Activated CD4-positive, alpha-beta memory T cell treated with anti-CD3 and anti-CD28 coated beads for 36 hours (primary cell): ENCODE data around the gene SLC2A13. TPM values are rescaled to one million over a fixed set of nuclear protein-coding genes. Genes with fewer than 3 reads are reported as not detected.

Source experiments
- CTCF ChIA-PET: fragments of 350-600 bp; sonication (Branson Sonifier 250); formaldehyde crosslinking; loops from one replicate; lab custom pipeline; 2021; ENCODE audit warnings: antibody characterized with exemption, inconsistent platforms; lab: Charles Lee
- POLR2A ChIA-PET: fragments of 350-600 bp; sonication (Branson Sonifier 250); formaldehyde crosslinking; loops from one replicate; lab custom pipeline; 2021; ENCODE audit warnings: antibody characterized with exemption; lab: Charles Lee
- DNase-seq: peaks from one replicate; pipeline ENCODE4 v3.0.0-alpha.2; 2020
- H3K27ac Mint-ChIP-seq: one replicate; pipeline ENCODE4 v1.8.0; 2021; ENCODE audit warnings: mixed read lengths
- H3K27me3 Mint-ChIP-seq: one replicate; pipeline ENCODE4 v1.8.0; 2021; ENCODE audit warnings: mixed read lengths
- H3K36me3 Mint-ChIP-seq: one replicate; pipeline ENCODE4 v1.8.0; 2021; ENCODE audit warnings: mixed read lengths
- H3K4me1 Mint-ChIP-seq: one replicate; pipeline ENCODE4 v1.8.0; 2021; ENCODE audit warnings: low read depth, mixed read lengths
- H3K4me3 Mint-ChIP-seq: one replicate; pipeline ENCODE4 v1.8.0; 2021; ENCODE audit warnings: mild to moderate bottlenecking, mixed read lengths
- H3K9me3 Mint-ChIP-seq: one replicate; pipeline ENCODE4 v1.8.0; 2021; ENCODE audit warnings: mixed read lengths
- intact Hi-C: fragments of 100-400 bp; cut with micrococcal nuclease; formaldehyde crosslinking; loops from one replicate; pipeline ENCODE4 v1.15.1; 2023
- total RNA-seq, 2 experiments: library from RNA; stranded (reverse); gene quantifications; one replicate each; pipeline ENCODE4 v1.2.3, GENCODE V29; 2021

Gene SLC2A13
- total RNA-seq, 2 experiments from 2014 or later, result 3.4 to 3.8 TPM

- no peak overlapping the region for H3K4me3 Mint-ChIP-seq
- H3K27ac Mint-ChIP-seq, result no peak overlapping the region
- intact Hi-C loops, result no loop called here
- no peaks in the 10 kb centered on the region for H3K36me3 Mint-ChIP-seq
- H3K27me3 Mint-ChIP-seq, result no peaks in the 10 kb centered on the region
- ChIA-PET CTCF (interaction anchor here (1.0 to 5.6 kb wide), 2 partner anchors 93 to 299 kb away, joined by 4 to 93 read pairs; partner anchors contain the start of gene SLC2A13), POLR2A (no interaction called here)
- peaks cover 20% of the 10 kb centered on the region for H3K4me1 Mint-ChIP-seq
- no peak for DNase-seq
- no peaks in the 10 kb centered on the region for H3K9me3 Mint-ChIP-seq
Observed at GRCh38 chr12:40013292-40013691, 92.6 kb downstream of the SLC2A13 start.

DNA sequence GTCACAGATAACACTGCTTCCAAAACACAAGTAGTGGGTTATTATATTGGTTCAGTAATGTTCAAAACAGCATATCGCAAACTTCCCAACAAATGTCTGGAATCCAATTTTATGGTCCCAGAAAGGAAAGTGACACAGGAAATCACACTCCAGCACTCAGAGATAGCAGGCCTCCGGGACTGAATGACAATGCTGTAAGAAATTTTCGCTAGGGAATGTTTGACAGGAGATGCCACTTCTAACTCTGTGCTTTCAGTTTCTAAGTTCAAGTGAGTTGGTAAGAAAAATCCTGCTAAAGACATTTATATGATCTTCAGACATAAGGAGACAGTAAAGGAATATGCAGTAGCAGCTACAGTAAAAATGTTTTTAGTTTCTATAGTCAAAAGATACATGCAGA, 93.2 kb downstream of the SLC2A13 start:
- Mint-ChIP-seq H3K27me3 (no peaks in the 10 kb centered on the region), H3K36me3 (no peaks in the 10 kb centered on the region), H3K9me3 (no peaks in the 10 kb centered on the region), H3K27ac (no peak overlapping the region), H3K4me1 (peaks cover 20% of the 10 kb centered on the region), H3K4me3 (no peak overlapping the region)
- ChIA-PET CTCF (interaction anchor here (1.0 to 5.6 kb wide), 3 partner anchors 93 to 409 kb away, joined by 3 to 93 read pairs (median 4); partner anchors contain the start of gene SLC2A13), POLR2A (no interaction called here)
- intact Hi-C loops, result no loop called here
- DNase-seq, result no peak

DNA sequence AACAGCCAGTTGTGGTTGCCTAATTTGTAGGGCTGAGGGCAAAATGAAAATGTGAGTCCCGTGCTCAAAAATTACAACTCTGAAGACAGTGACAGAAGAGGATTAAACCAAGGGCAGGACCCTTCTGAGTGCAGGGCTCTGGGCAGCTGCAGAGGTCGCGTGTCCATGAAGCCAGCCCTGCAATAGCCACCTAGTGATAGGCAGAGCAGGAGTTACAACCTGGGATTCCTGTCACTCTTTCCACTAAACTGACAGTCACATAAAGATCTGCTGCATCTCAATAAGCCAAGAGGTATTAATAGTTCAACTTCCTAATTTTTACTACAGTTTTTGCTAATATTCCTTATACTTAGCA, 94.1 kb downstream of the SLC2A13 start:
- intact Hi-C loops, result loop anchor here (1.0 kb wide), 2 partner anchors 96 to 302 kb away; no protein-coding TSS in a partner anchor
- no peaks in the 10 kb centered on the region for H3K9me3 Mint-ChIP-seq
- POLR2A ChIA-PET, result no interaction called here
- no peaks in the 10 kb centered on the region for H3K36me3 Mint-ChIP-seq
- DNase-seq, result no peak
- H3K4me3 Mint-ChIP-seq, result no peak overlapping the region
- no peak overlapping the region for H3K27ac Mint-ChIP-seq
- H3K4me1 Mint-ChIP-seq, result peaks cover 20% of the 10 kb centered on the region
- CTCF ChIA-PET, result interaction anchor here (0.6 to 5.6 kb wide), 22 partner anchors 8 to 569 kb away, joined by 3 to 93 read pairs (median 4); partner anchors contain the start of genes KIF21A and SLC2A13
- no peaks in the 10 kb centered on the region for H3K27me3 Mint-ChIP-seq

DNA sequence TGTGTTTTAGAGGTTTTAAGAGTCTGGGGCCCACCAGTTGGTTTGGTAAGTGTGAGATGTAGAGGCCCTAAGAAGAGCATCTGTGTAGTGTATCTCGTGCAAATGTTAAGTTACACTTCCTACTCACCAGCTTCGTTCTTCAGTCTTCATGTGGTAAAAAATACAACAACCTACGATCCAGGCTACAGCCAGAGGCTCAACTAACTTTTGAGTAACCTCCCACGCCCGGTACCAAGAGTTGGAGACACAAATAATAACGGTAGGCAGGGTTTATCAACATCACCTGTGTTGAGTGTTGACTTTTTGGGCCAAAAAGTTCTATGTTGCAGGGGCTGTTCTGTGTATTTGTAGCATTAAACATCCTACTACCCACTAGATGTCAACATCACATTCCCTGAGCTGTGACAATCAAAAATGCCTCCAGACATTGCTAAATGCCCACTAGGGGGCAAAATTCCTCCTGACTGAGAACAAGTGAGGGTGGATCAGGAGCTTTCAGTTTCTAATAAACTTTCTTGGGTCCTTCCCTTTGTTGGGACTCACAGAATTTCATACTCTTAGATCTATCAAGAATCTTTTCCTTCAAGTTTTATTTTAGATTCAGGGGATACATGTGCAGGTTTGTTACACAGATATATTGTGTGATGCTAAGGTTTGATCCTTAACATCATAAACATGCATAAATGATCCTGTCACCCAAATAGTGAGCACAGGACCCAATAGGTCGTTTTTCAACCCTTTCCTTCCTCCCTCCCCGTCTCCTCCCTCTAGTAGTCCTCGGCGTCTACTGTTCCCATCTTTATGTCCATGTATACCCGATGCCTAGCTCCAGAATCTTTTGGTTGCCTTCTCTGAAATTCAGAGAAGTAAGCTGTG, 94.7 kb downstream of the SLC2A13 start:
- H3K36me3 Mint-ChIP-seq, result no peaks in the 10 kb centered on the region
- ChIA-PET CTCF (interaction anchor here (0.6 to 5.6 kb wide), 21 partner anchors 9 to 568 kb away, joined by 3 to 93 read pairs (median 4); partner anchors contain the start of genes KIF21A and SLC2A13), POLR2A (no interaction called here)
- peak; percentile 40 for DNase-seq
- H3K27ac Mint-ChIP-seq, result no peak overlapping the region
- peaks cover 20% of the 10 kb centered on the region for H3K4me1 Mint-ChIP-seq
- H3K4me3 Mint-ChIP-seq, result no peak overlapping the region
- H3K9me3 Mint-ChIP-seq, result no peaks in the 10 kb centered on the region
- intact Hi-C loops, result loop anchor here (1.0 kb wide), 2 partner anchors 96 to 302 kb away; no protein-coding TSS in a partner anchor
- no peaks in the 10 kb centered on the region for H3K27me3 Mint-ChIP-seq

- no peak overlapping the region for H3K4me3 Mint-ChIP-seq
- no peaks in the 10 kb centered on the region for H3K27me3 Mint-ChIP-seq
- H3K27ac Mint-ChIP-seq, result no peak overlapping the region
- POLR2A ChIA-PET, result no interaction called here
- H3K4me1 Mint-ChIP-seq, result no peaks in the 10 kb centered on the region
- H3K36me3 Mint-ChIP-seq, result peaks cover 25% of the 10 kb centered on the region
- intact Hi-C loops, result no loop called here
- CTCF ChIA-PET, result interaction anchor here (1.1 kb wide), 2 partner anchors 9 to 11 kb away, joined by 3 read pairs; no protein-coding TSS in a partner anchor
- no peak for DNase-seq
- peaks cover 26% of the 10 kb centered on the region for H3K9me3 Mint-ChIP-seq
Observed at GRCh38 chr12:40002178-40003169, 103.4 kb downstream of the SLC2A13 start.

DNA sequence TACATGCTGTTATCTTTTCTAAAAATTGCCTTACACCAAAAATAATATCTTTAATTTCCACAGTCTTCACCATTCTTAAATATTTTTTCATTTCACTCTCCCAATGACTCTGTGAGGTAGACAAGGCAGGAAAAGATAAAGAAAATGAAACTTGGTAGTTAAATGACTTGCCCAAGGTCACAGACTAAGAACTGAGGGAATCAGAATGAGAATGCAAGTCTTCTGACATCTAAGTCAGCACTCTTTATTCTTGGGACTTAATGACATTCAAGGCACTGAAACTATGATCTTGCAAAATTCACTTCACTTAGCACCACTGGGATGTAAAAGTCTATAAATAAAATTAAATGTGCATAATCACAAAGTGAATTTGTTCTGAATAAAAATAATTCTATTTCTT, 104.5 kb downstream of the SLC2A13 start:
- H3K4me3 Mint-ChIP-seq, result no peak overlapping the region
- no peak overlapping the region for H3K27ac Mint-ChIP-seq
- no peaks in the 10 kb centered on the region for H3K4me1 Mint-ChIP-seq
- peaks cover 33% of the 10 kb centered on the region for H3K9me3 Mint-ChIP-seq
- no peak for DNase-seq
- intact Hi-C loops, result no loop called here
- CTCF ChIA-PET, result no interaction called here
- H3K36me3 Mint-ChIP-seq, result peaks cover 30% of the 10 kb centered on the region
- no peaks in the 10 kb centered on the region for H3K27me3 Mint-ChIP-seq
- POLR2A ChIA-PET, result no interaction called here

GRCh38 chr12:40000884-40001283, 105.0 kb downstream of the SLC2A13 start:
- intact Hi-C loops, result no loop called here
- Mint-ChIP-seq H3K4me1 (no peaks in the 10 kb centered on the region), H3K9me3 (peaks cover 37% of the 10 kb centered on the region), H3K27me3 (no peaks in the 10 kb centered on the region), H3K36me3 (peaks cover 34% of the 10 kb centered on the region), H3K4me3 (no peak overlapping the region), H3K27ac (no peak overlapping the region)
- POLR2A ChIA-PET, result no interaction called here
- CTCF ChIA-PET, result no interaction called here
- no peak for DNase-seq

DNA sequence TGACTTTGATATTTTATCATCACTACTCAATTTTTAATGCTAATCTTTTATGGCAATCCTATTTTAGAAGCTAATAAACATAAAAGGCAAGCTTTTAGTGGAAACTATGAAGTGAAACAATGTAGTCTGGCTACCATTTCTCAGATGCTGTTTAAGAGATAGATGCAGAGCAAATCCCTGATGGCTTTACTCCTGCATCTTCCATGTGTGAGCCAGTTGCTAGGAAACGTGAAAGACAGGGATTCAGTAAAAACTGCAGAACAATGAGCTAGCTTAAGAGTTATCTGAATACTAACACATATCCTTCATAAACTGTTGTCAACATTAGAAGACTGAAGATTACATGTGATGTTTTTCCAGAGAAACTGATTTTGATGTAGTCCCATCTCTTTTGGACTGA, 112.6 kb downstream of the SLC2A13 start:
- DNase-seq, result no peak
- H3K27me3 Mint-ChIP-seq, result no peaks in the 10 kb centered on the region
- no peaks in the 10 kb centered on the region for H3K4me1 Mint-ChIP-seq
- ChIA-PET POLR2A (no interaction called here), CTCF (interaction anchor here (1.1 kb wide), 1 partner anchor 87 kb away, joined by 3 read pairs; no protein-coding TSS in a partner anchor)
- peaks cover 14% of the 10 kb centered on the region for H3K36me3 Mint-ChIP-seq
- no peak overlapping the region for H3K27ac Mint-ChIP-seq
- intact Hi-C loops, result loop anchor here (5.0 kb wide), 1 partner anchor 406 kb away; no protein-coding TSS in a partner anchor
- H3K9me3 Mint-ChIP-seq, result peaks cover 16% of the 10 kb centered on the region
- no peak overlapping the region for H3K4me3 Mint-ChIP-seq

DNA sequence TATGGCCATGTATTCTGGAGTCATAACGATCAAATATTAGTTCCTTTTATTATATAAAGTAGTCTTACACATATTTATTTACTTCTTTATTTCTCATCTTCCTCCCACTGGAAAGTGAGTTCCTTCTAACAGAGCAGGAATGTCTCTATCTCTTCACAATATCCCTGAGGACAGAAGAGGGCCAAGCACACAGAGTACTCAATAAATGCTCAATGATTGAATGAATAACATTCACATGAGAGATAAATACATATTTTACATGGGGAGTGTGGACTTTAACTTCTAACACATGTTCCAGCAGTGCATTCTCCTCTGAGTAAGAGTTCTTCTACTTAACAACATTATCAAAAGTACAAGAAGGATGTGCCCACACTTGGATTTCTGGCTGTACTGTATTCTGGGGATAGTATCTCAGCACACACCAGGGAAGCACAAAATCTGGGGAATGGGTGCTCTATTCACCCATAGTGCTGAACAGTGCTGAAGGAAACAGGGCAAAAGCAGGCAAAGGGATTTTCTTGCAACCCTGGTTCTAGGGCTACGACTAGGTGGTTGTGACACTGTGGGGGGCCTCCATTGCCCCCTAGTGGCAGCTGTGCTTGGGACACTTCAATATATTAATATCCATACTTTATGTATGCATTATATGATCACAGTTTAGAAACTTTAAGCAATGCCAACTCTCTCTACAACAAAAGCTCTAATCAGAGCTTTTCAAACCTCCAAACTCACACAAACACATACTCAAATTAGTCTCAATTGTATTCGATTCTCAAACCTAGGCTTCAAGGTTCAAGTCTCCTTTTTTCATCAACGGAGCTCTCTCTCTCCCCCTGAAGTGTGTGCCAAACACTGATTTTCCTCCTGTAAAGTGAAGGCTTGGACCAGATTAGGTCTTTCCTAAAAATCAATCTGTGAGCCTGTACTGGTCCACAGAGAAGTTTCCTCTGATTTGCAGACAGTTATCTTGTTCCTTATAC, 115.5 kb downstream of the SLC2A13 start:
- no peak overlapping the region for H3K27ac Mint-ChIP-seq
- no peaks in the 10 kb centered on the region for H3K4me1 Mint-ChIP-seq
- DNase-seq, result peak; percentile 69
- H3K9me3 Mint-ChIP-seq, result no peaks in the 10 kb centered on the region
- ChIA-PET CTCF (interaction anchor here (0.6 to 2.8 kb wide), 32 partner anchors 12 to 1371 kb away, joined by 3 to 16 read pairs (median 3); partner anchors contain the start of genes ABCD2 and SLC2A13), POLR2A (no interaction called here)
- H3K4me3 Mint-ChIP-seq, result no peak overlapping the region
- no peaks in the 10 kb centered on the region for H3K27me3 Mint-ChIP-seq
- intact Hi-C loops, result loop anchor here (1.0 to 5.0 kb wide), 3 partner anchors 225 to 672 kb away; no protein-coding TSS in a partner anchor
- no peaks in the 10 kb centered on the region for H3K36me3 Mint-ChIP-seq

DNA sequence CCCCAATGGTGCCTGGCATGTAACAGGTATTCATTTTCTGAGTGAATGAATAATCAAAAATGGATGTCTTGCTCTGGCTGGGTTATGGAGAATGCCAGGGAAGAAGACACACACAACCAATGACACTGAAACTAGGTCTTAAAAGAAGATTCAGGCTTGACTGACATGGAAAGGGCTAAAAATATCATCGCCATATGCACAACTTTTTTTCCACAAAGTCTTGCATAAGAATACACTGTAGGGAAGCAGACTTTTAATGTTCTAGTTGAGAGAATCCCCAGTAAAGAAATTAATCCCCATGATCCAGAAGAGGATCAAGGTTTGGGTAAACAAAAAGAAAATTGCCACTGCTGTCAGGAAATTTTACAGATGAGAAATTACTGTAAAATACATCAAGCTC, 116.4 kb downstream of the SLC2A13 start:
- no peaks in the 10 kb centered on the region for H3K27me3 Mint-ChIP-seq
- H3K36me3 Mint-ChIP-seq, result no peaks in the 10 kb centered on the region
- intact Hi-C loops, result no loop called here
- no peak overlapping the region for H3K4me3 Mint-ChIP-seq
- CTCF ChIA-PET, result interaction anchor here (0.6 to 1.9 kb wide), 4 partner anchors 72 to 671 kb away, joined by 3 to 4 read pairs (median 4); no protein-coding TSS in a partner anchor
- no peak overlapping the region for H3K27ac Mint-ChIP-seq
- H3K4me1 Mint-ChIP-seq, result no peaks in the 10 kb centered on the region
- POLR2A ChIA-PET, result no interaction called here
- DNase-seq, result no peak
- H3K9me3 Mint-ChIP-seq, result no peaks in the 10 kb centered on the region

DNA sequence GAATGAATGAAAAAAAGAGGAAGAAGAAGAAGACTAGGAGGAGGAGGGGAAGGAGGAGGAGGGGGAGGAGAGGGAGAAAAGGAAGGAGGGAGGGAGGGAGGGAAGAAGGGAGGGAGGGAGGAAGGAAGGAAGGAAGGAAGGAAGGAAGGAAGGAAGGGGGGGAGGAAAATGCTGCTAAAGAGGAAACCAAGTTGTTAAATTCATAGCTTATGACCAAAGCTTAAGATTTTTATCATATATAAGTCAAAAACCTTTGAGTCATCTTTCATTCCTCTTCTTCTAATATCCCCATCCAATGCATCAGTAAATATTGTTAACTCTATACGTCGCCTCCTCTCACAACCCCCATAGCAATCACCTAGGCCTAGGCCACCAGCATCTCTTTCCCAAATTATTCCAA, 117.3 kb downstream of the SLC2A13 start:
- no peaks in the 10 kb centered on the region for H3K36me3 Mint-ChIP-seq
- POLR2A ChIA-PET, result no interaction called here
- H3K27ac Mint-ChIP-seq, result no peak overlapping the region
- intact Hi-C loops, result no loop called here
- DNase-seq, result no peak
- no peaks in the 10 kb centered on the region for H3K9me3 Mint-ChIP-seq
- H3K4me1 Mint-ChIP-seq, result no peaks in the 10 kb centered on the region
- no peak overlapping the region for H3K4me3 Mint-ChIP-seq
- CTCF ChIA-PET, result no interaction called here
- no peaks in the 10 kb centered on the region for H3K27me3 Mint-ChIP-seq
